PC-9 (cell line): ENCODE results near the gene ATP6V1G3.

Experiments
- CTCF ChIP-seq: fragments of 200-600 bp; sonication (generic); conservative IDR thresholded peaks from 2 replicates; pipeline ENCODE4 v1.6.1; 2017; ENCODE audit warnings: mixed run types, antibody characterized with exemption, mild to moderate bottlenecking, moderate library complexity
- EZH2 ChIP-seq: fragments of 200-600 bp; sonication (generic); IDR thresholded peaks from 2 replicates; pipeline ENCODE4 v1.8.0; 2017; ENCODE audit warnings: antibody characterized with exemption, low read depth

GRCh38 chr1:198559362-198559761 lies 18.9 kb upstream of the ATP6V1G3 start:
- TF ChIP-seq CTCF = no peak
- TF ChIP-seq EZH2 = no peak
